Measurements from ENCODE around the gene PKN2. TPM values are rescaled to one million over a fixed set of nuclear protein-coding genes. Genes with fewer than 3 reads are reported as not detected.

Gene PKN2
- total and polyA plus RNA-seq, 7 donors: 6.2 to 21.2 (median 16.7) TPM

GRCh38 chr1:88774151-88774556, 90.1 kb downstream of the PKN2 start:
- WGBS, 3 donors: 94 to 95% (median 95%) methylated on average over 1 of the region's 1 CpG
- intact Hi-C loops (cut with DNase I): no loop called here
- Histone ChIP-seq H3K9me3 (no peaks in the 10 kb centered on the region), H3K4me1 (no peaks in the 10 kb centered on the region), H3K4me3 (no peak overlapping the region), H3K27ac (no peak overlapping the region), H3K27me3 (ENCODE audit: insufficient read depth in 3 of 3, low read length in 2 of 3) (no peaks in the 10 kb centered on the region), H3K36me3 (ENCODE audit: insufficient read depth in 1 of 2, low read depth in 1 of 2) (peaks cover 8 to 67% of the 10 kb centered on the region in 2 donors)
- no peak for TF ChIP-seq CTCF (IDR thresholded peaks at IDR 0.05)
- DNase-seq (no peak), ATAC-seq (no peak)

- Histone ChIP-seq H3K4me1 (no peaks in the 10 kb centered on the region), H3K27ac (no peak overlapping the region), H3K36me3 (ENCODE audit: insufficient read depth in 1 of 2, low read depth in 1 of 2) (peaks cover 8 to 66% of the 10 kb centered on the region in 2 donors), H3K27me3 (ENCODE audit: insufficient read depth in 3 of 3, low read length in 2 of 3) (no peaks in the 10 kb centered on the region), H3K4me3 (no peak overlapping the region), H3K9me3 (no peaks in the 10 kb centered on the region)
- WGBS, 3 donors: 85 to 90% (median 86%) methylated on average over 3 of the region's 3 CpGs
- DNase-seq (no peak), ATAC-seq (no peak)
- intact Hi-C loops (cut with DNase I): no loop called here
- no peak for TF ChIP-seq CTCF (IDR thresholded peaks at IDR 0.05)
These were observed 93.6 kb downstream of the PKN2 start for GRCh38 chr1:88777604-88778149.

GRCh38 chr1:88779880-88780279, 95.8 kb downstream of the PKN2 start:
- Histone ChIP-seq H3K9me3 (no peaks in the 10 kb centered on the region), H3K4me3 (no peak overlapping the region), H3K36me3 (ENCODE audit: insufficient read depth in 1 of 2, low read depth in 1 of 2) (peaks cover 4 to 55% of the 10 kb centered on the region in 2 donors), H3K27me3 (ENCODE audit: insufficient read depth in 3 of 3, low read length in 2 of 3) (no peaks in the 10 kb centered on the region), H3K4me1 (no peaks in the 10 kb centered on the region), H3K27ac (no peak overlapping the region)
- DNase-seq (no peak), ATAC-seq (no peak)
- intact Hi-C loops (cut with DNase I): no loop called here
- TF ChIP-seq CTCF (IDR thresholded peaks at IDR 0.05): no peak

- no peak for TF ChIP-seq CTCF (IDR thresholded peaks at IDR 0.05)
- Histone ChIP-seq H3K27ac (no peak overlapping the region), H3K4me3 (no peak overlapping the region), H3K27me3 (ENCODE audit: insufficient read depth in 3 of 3, low read length in 2 of 3) (no peaks in the 10 kb centered on the region), H3K36me3 (ENCODE audit: insufficient read depth in 1 of 2, low read depth in 1 of 2) (peaks cover 4 to 55% of the 10 kb centered on the region in 2 donors), H3K4me1 (no peaks in the 10 kb centered on the region), H3K9me3 (no peaks in the 10 kb centered on the region)
- ATAC-seq (no peak), DNase-seq (no peak)
- intact Hi-C loops (cut with DNase I): no loop called here
These were observed 96.4 kb downstream of the PKN2 start for GRCh38 chr1:88780485-88780884.

- Histone ChIP-seq H3K36me3 (ENCODE audit: insufficient read depth in 1 of 2, low read depth in 1 of 2) (peaks cover 3 to 63% of the 10 kb centered on the region in 2 donors), H3K27me3 (ENCODE audit: insufficient read depth in 3 of 3, low read length in 2 of 3) (no peaks in the 10 kb centered on the region), H3K4me1 (no peaks in the 10 kb centered on the region), H3K9me3 (no peaks in the 10 kb centered on the region), H3K27ac (no peak overlapping the region), H3K4me3 (no peak overlapping the region)
- WGBS, 3 donors: 91 to 99% (median 94%) methylated on average over 2 of the region's 2 CpGs
- DNase-seq (no peak), ATAC-seq (no peak)
- intact Hi-C loops (cut with DNase I): no loop called here
- no peak for TF ChIP-seq CTCF (IDR thresholded peaks at IDR 0.05)
These were observed 99.1 kb downstream of the PKN2 start for GRCh38 chr1:88783145-88783544.

All from psoas muscle (tissue), 8 donors.